Subcutaneous adipose tissue (tissue), 4 donors: ENCODE results near the gene ITPK1. TPM values are rescaled to one million over a fixed set of nuclear protein-coding genes. Genes with fewer than 3 reads are reported as not detected.

Experiments used
- total RNA-seq, 4 donors: library from RNA; depleted of rRNA; stranded (reverse); fragments of >200 nt; gene quantifications; one replicate each; pipeline ENCODE4 v1.1.0, GENCODE V29; 2016
- TF ChIP-seq, protein P1 (sequence below): fragments of 450-650 bp; IDR thresholded peaks from one replicate; pipeline ENCODE4 v1.5.1; 2016; ENCODE audit warnings: low read depth, mild to moderate bottlenecking, control low read depth, antibody characterized with exemption, moderate library complexity

The ITPK1 gene
- total RNA-seq, 4 donors from 2014 or later, result 53.4 to 109 (median 60.3) TPM

DNA sequence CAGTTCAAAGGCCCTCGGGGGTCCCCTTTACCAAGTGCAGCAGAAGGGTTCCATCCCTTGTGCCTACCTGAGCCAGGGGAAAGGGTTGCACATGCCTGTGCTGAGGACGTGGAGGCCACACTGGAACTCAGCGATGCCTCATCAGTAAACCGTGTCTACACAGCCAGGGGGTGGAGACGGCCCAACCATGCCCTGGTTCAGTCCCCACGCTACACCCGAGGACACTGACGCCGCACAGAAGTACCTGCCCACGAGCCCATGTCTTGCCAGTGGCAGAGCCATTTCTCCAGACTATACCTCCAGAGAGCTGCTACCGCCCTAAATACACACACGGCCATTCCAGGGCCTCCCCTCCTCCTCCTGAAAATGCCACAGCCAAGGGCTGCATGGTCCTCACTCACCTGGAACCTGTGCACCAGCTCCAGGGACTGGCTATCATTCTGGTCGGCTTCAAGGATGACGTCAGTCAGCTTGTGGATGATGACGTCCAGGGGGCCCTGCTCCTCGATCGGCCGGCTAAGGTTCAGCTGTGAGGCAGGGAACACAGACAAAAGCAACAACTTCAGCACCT lies 99.4 kb downstream of the ITPK1 start:
- TF ChIP-seq, protein P1, sequence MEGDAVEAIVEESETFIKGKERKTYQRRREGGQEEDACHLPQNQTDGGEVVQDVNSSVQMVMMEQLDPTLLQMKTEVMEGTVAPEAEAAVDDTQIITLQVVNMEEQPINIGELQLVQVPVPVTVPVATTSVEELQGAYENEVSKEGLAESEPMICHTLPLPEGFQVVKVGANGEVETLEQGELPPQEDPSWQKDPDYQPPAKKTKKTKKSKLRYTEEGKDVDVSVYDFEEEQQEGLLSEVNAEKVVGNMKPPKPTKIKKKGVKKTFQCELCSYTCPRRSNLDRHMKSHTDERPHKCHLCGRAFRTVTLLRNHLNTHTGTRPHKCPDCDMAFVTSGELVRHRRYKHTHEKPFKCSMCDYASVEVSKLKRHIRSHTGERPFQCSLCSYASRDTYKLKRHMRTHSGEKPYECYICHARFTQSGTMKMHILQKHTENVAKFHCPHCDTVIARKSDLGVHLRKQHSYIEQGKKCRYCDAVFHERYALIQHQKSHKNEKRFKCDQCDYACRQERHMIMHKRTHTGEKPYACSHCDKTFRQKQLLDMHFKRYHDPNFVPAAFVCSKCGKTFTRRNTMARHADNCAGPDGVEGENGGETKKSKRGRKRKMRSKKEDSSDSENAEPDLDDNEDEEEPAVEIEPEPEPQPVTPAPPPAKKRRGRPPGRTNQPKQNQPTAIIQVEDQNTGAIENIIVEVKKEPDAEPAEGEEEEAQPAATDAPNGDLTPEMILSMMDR, result no peak

DNA sequence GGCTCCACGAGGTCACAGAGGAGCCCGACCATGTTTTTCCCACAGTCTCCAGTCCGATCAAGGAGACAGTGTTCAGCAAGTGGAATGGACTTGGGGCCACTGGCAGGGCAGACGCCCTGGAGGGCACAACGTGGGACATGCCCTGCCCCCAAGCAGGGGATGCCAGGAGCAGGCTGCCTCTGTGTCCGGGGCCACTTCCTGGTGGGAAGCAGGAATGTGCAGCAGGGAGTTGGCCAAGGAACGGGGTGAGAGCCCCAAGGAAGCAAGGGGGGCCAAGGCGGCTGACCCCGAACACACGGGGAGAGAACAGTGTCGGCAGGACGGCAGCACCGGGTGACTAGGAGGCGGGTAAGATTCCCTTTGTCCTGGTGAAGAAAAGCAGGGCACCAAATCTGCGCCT lies 100.2 kb downstream of the ITPK1 start:
- TF ChIP-seq, protein P1, result no peak

DNA sequence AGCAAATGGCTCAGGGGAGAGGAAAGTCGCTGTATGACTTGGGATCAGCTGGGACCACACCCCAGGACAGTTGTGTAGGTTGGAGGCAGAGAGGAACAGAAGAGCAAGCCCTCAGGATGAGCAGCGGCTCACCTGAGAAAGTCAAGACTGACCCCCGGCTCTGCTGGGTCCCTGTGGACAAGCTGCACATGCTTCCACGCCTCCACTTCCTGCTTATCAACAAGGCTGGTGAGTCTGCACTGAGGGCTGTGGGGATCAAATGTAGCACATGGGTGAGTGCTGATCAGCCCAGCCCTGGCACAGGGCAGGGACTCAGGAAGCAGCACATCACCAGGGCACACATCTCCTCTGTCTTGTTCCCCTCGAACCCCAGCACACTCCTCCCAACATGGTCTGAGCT lies 100.7 kb downstream of the ITPK1 start:
- TF ChIP-seq, protein P1, result no peak

DNA sequence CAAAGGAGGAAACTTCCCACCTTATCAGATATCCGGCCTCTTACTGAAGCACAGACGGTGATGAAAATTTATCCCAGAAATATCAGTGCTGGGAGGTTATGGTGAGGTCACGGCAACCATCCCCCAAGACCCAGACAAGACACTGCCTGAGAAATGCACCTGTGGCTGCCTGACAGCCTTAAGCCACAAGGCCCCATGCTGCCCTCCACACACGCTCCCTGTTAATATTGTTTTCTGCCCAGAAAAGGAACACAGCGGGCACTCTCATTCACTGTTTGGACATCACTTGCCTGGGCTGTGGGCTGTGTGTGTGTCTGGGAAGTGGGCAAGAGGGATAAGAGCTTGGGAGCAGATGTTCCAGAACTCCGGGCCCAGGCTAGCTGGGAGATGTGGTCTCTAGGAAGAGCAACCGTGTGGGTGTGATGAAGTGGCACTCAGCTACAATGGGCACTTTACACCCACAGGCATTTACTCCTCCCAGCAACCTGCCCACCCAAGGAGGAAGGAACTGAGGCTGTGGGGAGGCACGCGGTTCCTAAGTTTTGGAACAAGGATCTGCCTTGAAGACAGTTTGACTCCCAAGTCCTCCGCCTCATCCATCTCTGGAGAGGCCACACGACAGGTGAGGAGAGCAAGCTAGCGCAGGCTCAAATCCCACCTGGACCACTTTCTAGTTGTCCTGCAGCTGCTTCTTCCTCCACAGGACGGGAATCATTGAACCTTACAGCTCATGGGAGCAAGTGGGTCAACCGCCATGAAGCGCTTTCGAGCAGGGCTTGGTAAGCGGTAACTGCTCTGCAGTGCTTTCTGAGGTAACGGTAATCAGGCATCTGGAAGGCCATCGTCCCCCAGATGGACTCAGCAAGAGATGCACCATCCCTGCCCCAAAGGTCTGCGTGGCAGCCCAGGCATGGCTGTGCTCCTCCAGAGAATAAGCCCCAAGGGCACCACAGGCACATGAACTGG lies 101.4 kb downstream of the ITPK1 start:
- TF ChIP-seq, protein P1, result no peak

DNA sequence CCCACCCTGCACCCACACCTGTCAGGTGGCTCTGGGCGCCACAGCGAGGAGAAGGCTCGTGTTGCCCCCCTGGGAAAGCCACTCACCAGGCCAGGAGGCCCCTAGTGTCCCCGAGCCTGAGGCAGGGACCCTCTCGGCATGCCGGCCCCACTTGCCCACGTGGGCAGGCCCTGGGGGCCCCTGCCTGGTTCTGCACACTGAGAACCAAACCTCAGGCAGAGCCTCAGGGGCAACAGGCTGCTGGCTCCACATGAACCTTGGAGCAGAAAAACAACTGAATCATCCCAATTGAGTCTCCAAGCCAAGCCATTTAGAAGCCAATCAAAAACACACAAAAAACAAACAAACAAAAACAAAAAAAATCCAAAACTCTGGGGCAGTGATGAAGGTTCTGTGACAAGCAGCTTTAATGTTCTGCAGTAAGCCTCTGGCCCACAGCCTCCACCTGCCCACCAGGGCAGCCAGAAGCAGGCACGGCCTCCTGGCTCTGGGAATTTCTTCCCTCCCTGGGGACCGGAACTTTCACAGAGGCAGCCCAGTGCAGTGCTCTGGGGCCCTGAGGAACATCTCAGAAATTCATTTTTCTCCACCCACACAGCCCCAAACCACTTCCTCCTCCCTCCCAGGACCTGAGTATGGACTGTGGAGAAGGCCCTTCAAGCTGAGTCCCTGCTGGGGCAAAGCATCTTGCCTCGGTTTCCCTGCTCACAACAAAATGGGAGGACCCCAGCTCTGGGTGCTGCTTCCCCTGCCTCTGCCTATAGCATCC lies 102.6 kb downstream of the ITPK1 start:
- TF ChIP-seq, protein P1, result no peak

DNA sequence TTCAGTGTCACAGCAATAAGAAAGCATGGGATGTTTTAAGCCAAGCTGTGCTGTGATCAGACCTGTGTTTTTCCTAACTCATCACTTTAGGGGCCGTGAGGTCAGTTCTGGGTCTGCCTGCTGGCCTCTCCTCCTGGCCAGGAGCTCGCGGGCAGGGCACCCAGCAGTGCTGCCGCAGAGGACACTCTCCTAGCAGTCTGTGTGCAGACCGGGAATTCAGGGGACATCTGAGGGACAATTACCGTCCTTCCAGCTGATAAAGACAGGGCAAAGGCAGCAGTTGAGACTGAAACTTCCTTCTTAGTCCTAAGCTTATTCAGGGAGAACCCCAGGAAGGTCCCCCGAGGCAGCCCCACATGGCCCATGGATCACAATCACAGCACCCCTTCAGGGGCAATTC lies 103.2 kb downstream of the ITPK1 start:
- TF ChIP-seq, protein P1, result no peak
